Prostate gland (tissue), 2 donors: Measurements from ENCODE around the gene MBOAT2. TPM values are rescaled to one million over a fixed set of nuclear protein-coding genes. Genes with fewer than 3 reads are reported as not detected.

Experiments
- DNase-seq: peaks from one replicate; pipeline ENCODE4 v3.0.0-alpha.2; 2019; ENCODE audit warnings: low spot score
- H3K27ac ChIP-seq, 2 donors: fragments of 200-600 bp; sonication (generic); 2 replicates each; pipeline ENCODE4 v1.5.1; 2017 to 2019
- H3K27me3 ChIP-seq: fragments of 200-600 bp; sonication (generic); replicated peaks from 2 replicates; pipeline ENCODE4 v1.5.1; 2019; ENCODE audit not compliant: insufficient read depth
- H3K36me3 ChIP-seq, 2 donors: fragments of 200-600 bp; sonication (generic); 1 replicate in 1 of 2; 2 replicates in 1 of 2; pipeline versions ENCODE4 v1.5.1 to v1.8.1; 2017 to 2019
- H3K4me1 ChIP-seq: fragments of 200-600 bp; sonication (generic); replicated peaks from 2 replicates; pipeline ENCODE4 v1.5.1; 2019
- H3K4me3 ChIP-seq, 2 donors: fragments of 200-600 bp; sonication (generic); 2 replicates each; pipeline ENCODE4 v1.5.1; 2017 to 2019
- H3K9me3 ChIP-seq: fragments of 200-600 bp; sonication (generic); 2 replicates; pipeline ENCODE4 v1.5.1; 2017
- CTCF ChIP-seq, 4 experiments: fragments of 200-600 bp in 2 of 4; fragments of 450-650 bp in 2 of 4; sonication (generic) in 2 of 4; IDR thresholded peaks; 1 replicate in 3 of 4; 2 replicates in 1 of 4; pipeline ENCODE4 v1.5.1; 2016 to 2019; ENCODE audit warnings: antibody characterized with exemption in 4 of 4, mild to moderate bottlenecking in 2 of 4, moderate library complexity in 2 of 4
- POLR2A ChIP-seq: fragments of 450-650 bp; IDR thresholded peaks from one replicate; pipeline ENCODE4 v1.6.1; 2016; ENCODE audit warnings: antibody characterized with exemption, mild to moderate bottlenecking
- POLR2AphosphoS5 ChIP-seq: sonication (generic); formaldehyde crosslinking; IDR thresholded peaks from one replicate; pipeline ENCODE4 v1.6.1; 2017; ENCODE audit warnings: antibody characterized with exemption
- WGBS: methylation state at CpG from one replicate; pipeline ENCODE4 v1.1.5; 2018; 5-methylcytosine and 5-hydroxymethylcytosine counted together
- intact Hi-C: fragments of 100-400 bp; cut with DNase I; formaldehyde crosslinking; loops from one replicate; pipeline ENCODE4 v1.14.2; 2022
- total RNA-seq, 2 donors: library from RNA; depleted of rRNA; stranded (reverse); fragments of >200 nt; gene quantifications; one replicate each; pipeline ENCODE4 v1.1.0, GENCODE V29; 2016

Gene MBOAT2
- total RNA-seq, 2 donors from 2014 or later: 20.3 to 40.2 TPM

GRCh38 chr2:9017411-9017810 lies 13.9 kb upstream of the MBOAT2 start:
- no peaks in the 10 kb centered on the region for H3K36me3 ChIP-seq
- no peak for DNase-seq
- TF ChIP-seq POLR2AphosphoS5 (no peak), CTCF (IDR thresholded peaks at IDR 0.05) (no peak), POLR2A (no peak)
- no peaks in the 10 kb centered on the region for H3K9me3 ChIP-seq
- H3K4me3 ChIP-seq: no peak overlapping the region
- no peak overlapping the region for H3K27ac ChIP-seq
- WGBS: 80% methylated on average over 6 of the region's 6 CpGs
- H3K4me1 ChIP-seq: no peaks in the 10 kb centered on the region
- no peaks in the 10 kb centered on the region for H3K27me3 ChIP-seq
- intact Hi-C loops: no loop called here

- no peak for DNase-seq
- WGBS: 95% methylated on average over 3 of the region's 3 CpGs
- intact Hi-C loops: no loop called here
- Histone ChIP-seq H3K36me3 (no peaks in the 10 kb centered on the region), H3K27me3 (no peaks in the 10 kb centered on the region), H3K4me1 (no peaks in the 10 kb centered on the region), H3K27ac (no peak overlapping the region), H3K4me3 (no peak overlapping the region), H3K9me3 (no peaks in the 10 kb centered on the region)
- no peak for TF ChIP-seq POLR2A
- no peak for TF ChIP-seq POLR2AphosphoS5
- no peak for TF ChIP-seq CTCF (IDR thresholded peaks at IDR 0.05)
Observed at GRCh38 chr2:9015998-9016397, 12.5 kb upstream of the MBOAT2 start.

DNA sequence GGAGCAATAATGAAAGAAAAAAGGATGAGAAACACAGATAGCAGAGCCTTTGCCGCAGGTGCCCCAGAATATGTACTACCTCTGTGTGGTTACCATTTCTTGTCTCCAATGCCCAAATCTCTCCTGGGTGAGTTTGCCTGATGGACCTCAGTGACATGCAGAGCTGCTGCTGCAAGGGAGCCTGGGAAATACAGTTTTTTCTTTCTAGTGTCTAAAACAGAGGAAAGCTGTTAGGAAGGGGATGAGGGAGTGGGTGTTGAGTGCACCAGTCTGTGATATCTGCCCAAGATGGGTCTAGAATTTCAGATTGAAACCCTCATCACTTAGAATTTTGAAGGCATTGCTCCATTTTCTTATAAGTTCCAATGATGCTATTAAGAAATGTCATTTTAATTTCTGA lies 9.9 kb upstream of the MBOAT2 start:
- DNase-seq: no peak
- H3K36me3 ChIP-seq: no peaks in the 10 kb centered on the region
- H3K4me1 ChIP-seq: no peaks in the 10 kb centered on the region
- H3K27ac ChIP-seq: no peak overlapping the region
- no peaks in the 10 kb centered on the region for H3K27me3 ChIP-seq
- H3K9me3 ChIP-seq: no peaks in the 10 kb centered on the region
- TF ChIP-seq CTCF (IDR thresholded peaks at IDR 0.05) (no peak), POLR2AphosphoS5 (no peak), POLR2A (no peak)
- H3K4me3 ChIP-seq: no peak overlapping the region
- intact Hi-C loops: no loop called here
- 97% methylated on average over 1 of the region's 1 CpG for WGBS

- TF ChIP-seq CTCF (IDR thresholded peaks at IDR 0.05) (no peak), POLR2AphosphoS5 (no peak), POLR2A (no peak)
- Histone ChIP-seq H3K4me1 (no peaks in the 10 kb centered on the region), H3K27me3 (no peaks in the 10 kb centered on the region), H3K27ac (no peak overlapping the region), H3K4me3 (no peak overlapping the region), H3K9me3 (no peaks in the 10 kb centered on the region), H3K36me3 (no peaks in the 10 kb centered on the region)
- 15% methylated on average over 1 of the region's 1 CpG for WGBS
- DNase-seq: no peak
- intact Hi-C loops: no loop called here
Observed at GRCh38 chr2:9010866-9011265, 7.4 kb upstream of the MBOAT2 start.

DNA sequence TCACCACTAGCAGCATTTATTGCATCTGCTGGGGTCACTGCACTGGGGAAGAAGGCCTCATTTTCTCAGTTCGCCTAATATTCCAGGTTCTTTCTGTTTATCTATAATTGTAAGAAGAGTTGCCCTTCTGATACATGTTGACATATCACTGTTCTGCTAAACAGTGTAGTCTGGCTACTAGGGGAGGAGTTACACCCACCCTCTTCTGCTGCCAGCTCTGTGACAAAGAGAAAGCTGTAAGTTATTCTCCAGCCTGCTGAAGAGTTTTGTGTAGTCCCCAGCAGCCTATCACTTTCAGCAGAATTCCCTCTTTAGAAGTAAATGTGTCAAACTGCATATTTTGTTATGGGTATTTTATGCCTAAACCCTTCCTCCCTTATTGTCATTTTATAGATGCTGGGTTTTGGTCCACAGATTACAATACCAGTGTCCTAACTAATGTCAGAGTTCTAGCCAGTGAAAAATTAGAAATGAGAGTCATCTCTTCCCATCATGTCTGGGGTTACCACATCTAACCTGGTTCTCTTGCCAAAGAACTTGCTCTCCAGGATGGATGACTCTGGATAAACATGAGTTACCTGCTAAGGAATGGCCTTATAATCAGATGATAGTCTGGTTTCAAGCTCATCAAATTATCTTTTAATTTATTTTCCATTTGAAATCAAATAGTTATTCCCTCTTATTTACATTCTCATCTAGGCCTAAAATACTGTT lies 5.6 kb upstream of the MBOAT2 start:
- no peak for DNase-seq
- TF ChIP-seq POLR2A (no peak), POLR2AphosphoS5 (no peak), CTCF (IDR thresholded peaks at IDR 0.05) (no peak)
- intact Hi-C loops: no loop called here
- WGBS: 81% methylated on average over 1 of the region's 1 CpG
- Histone ChIP-seq H3K9me3 (no peaks in the 10 kb centered on the region), H3K4me3 (no peak overlapping the region), H3K27me3 (no peaks in the 10 kb centered on the region), H3K4me1 (no peaks in the 10 kb centered on the region), H3K27ac (no peak overlapping the region), H3K36me3 (no peaks in the 10 kb centered on the region)
